NCI-H510A treated with DMSO at 0.1 percent for 48 hours (cell line): Measurements from ENCODE around the gene FANCM.
"Not testable (repeated sequence)": the region's sequence is repeated elsewhere in the genome, so short reads cannot be mapped to it uniquely, and the experiment has no call there.

Experiments
- DNase-seq: peaks from one replicate; lab custom pipeline; 2025; lab: John Stamatoyannopoulos, UW

The FANCM gene

GRCh38 chr14:45135659-45136395 is at the start of gene FANCM:
Gene FANCM (plus strand): TSS chr14:45135930. CDS start chr14:45136032, 102 bp downstream.
- peak; percentile 96 for DNase-seq

GRCh38 chr14:45089813-45090212 is 45.9 kb upstream of the FANCM start:
- DNase-seq, result no peak

GRCh38 chr14:45091710-45092109 is 44.0 kb upstream of the FANCM start:
- DNase-seq, result no peak

GRCh38 chr14:45094275-45094674 is 41.5 kb upstream of the FANCM start:
- DNase-seq, result no peak

- no peak for DNase-seq
These were observed 40.6 kb upstream of the FANCM start for GRCh38 chr14:45095143-45095542.

GRCh38 chr14:45096218-45096617 is 39.5 kb upstream of the FANCM start:
- no peak for DNase-seq

- DNase-seq, result no peak
These were observed 31.9 kb upstream of the FANCM start for GRCh38 chr14:45103806-45104205.

- DNase-seq, result no peak
These were observed 31.2 kb upstream of the FANCM start for GRCh38 chr14:45104561-45104960.

- DNase-seq, result peak; percentile 89
These were observed 22.6 kb upstream of the FANCM start for GRCh38 chr14:45112896-45113781.

GRCh38 chr14:45114327-45114726 is 21.4 kb upstream of the FANCM start:
- no peak for DNase-seq

- no peak for DNase-seq
These were observed 17.1 kb upstream of the FANCM start for GRCh38 chr14:45118594-45118993.

- DNase-seq, result no peak
These were observed 15.6 kb upstream of the FANCM start for GRCh38 chr14:45120096-45120495.

- no peak for DNase-seq
These were observed 12.5 kb upstream of the FANCM start for GRCh38 chr14:45123271-45123670.

GRCh38 chr14:45125754-45126153 is 10.0 kb upstream of the FANCM start:
- DNase-seq, result no peak

GRCh38 chr14:45128963-45129629 is 6.6 kb upstream of the FANCM start:
- no peak for DNase-seq

GRCh38 chr14:45133683-45134050 is 2.1 kb upstream of the FANCM start:
- no peak for DNase-seq

- DNase-seq, result peak; percentile 95
These were observed 1.4 kb upstream of the FANCM start, which contains the start of gene FKBP3 for GRCh38 chr14:45134051-45134958. Gene FKBP3 (minus strand): TSS chr14:45134481. CDS start chr14:45134456, 25 bp downstream.

- DNase-seq, result peak; percentile 62
These were observed 574 bp upstream of the FANCM start for GRCh38 chr14:45135156-45135555.

GRCh38 chr14:45136399-45136798 is 669 bp downstream of the FANCM start:
- no peak for DNase-seq

GRCh38 chr14:45140661-45141187 is 5.0 kb downstream of the FANCM start:
- DNase-seq, result no peak

- DNase-seq, result not testable (repeated sequence)
These were observed 6.4 kb downstream of the FANCM start for GRCh38 chr14:45142083-45142482.
